Right hindlimb (tissue), 1 donor: ENCODE measurements around the gene NPL.

Source experiments
- DNase-seq: peaks from one replicate; pipeline ENCODE4 v3.0.0-alpha.2; 2018

Gene NPL

GRCh38 chr1:182875889-182876288, 86.3 kb downstream of the NPL start:
- no peak for DNase-seq

DNA sequence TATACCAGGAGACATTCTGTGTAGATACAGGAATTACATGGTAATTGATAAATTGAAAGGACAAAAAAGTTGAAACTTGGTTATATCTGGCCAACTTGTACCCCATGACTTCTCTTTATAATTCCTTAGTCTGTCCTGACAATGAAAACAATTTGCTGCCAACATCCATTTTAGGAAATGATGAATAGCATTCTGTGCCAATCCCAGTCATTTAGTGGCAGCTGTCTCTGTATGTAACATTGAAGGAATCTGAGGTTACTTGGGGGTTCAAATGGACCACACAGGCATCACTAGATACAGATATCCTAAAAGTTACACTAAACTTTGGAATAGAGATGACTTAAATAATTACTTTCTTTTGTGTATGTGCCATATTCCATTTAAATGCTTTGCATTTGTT, 87.8 kb downstream of the NPL start:
- no peak for DNase-seq

DNA sequence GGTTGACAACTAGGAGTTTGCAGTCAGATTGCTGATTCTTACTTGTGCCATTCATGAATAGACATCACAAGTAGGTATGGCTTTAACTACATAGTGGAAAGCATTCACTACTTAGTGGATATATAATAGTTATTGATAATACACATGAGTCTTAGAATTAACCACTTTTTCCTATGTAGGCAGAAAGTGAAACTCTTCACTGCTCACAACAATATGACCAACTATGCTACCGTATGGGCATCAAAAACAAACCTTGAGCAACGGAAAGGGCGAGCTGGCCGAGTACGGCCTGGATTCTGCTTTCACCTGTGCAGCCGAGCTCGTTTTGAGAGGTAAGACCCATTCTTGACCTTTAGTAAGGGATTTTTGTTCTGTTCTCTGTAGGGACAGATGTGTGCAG, 88.3 kb downstream of the NPL start:
- DNase-seq = no peak
